ENCODE results near the gene ATL2. TPM values are rescaled to one million over a fixed set of nuclear protein-coding genes. Genes with fewer than 3 reads are reported as not detected.

ATL2 gene
- total RNA-seq, 1 donor from 2014 or later = 45.8 TPM

GRCh38 chr2:38244301-38244700, 132.8 kb downstream of the ATL2 start:
- Mint-ChIP-seq H3K27ac (ENCODE audit: unreplicated experiment) (no peak overlapping the region), H3K27me3 (ENCODE audit: unreplicated experiment) (no peaks in the 10 kb centered on the region), H3K4me3 (ENCODE audit: unreplicated experiment) (no peak overlapping the region), H3K36me3 (ENCODE audit: unreplicated experiment) (no peaks in the 10 kb centered on the region), H3K4me1 (ENCODE audit: unreplicated experiment) (peaks cover 29% of the 10 kb centered on the region), H3K9me3 (ENCODE audit: unreplicated experiment) (no peaks in the 10 kb centered on the region)
- no peak for TF ChIP-seq CTCF (IDR thresholded peaks at IDR 0.05)
- DNase-seq (ENCODE audit: extremely low spot score, unreplicated experiment) = no peak

Other genes with a start within 250 kb of the ATL2 start
- gene HNRNPLL, start 225.7 kb upstream of the ATL2 start, total RNA-seq = 55.6 and 63.0 TPM in 2 replicates

All from osteocyte (in vitro differentiated cells).